ENCODE results near the gene PCDHGA7. TPM values are rescaled to one million over a fixed set of nuclear protein-coding genes. Genes with fewer than 3 reads are reported as not detected.
"Not testable (repeated sequence)": the region's sequence is repeated elsewhere in the genome, so short reads cannot be mapped to it uniquely, and the experiment has no call there.

The PCDHGA7 gene
- total and polyA plus RNA-seq, 11 donors = 1.4 to 14.1 (median 7.5) TPM

- intact Hi-C loops (cut with DNase I) = loop anchor here in 4 of 10 donors (5.0 kb wide), 3 partner anchors 96 to 131 kb away; no protein-coding TSS in a partner anchor
- 23 to 43% (median 26%) methylated on average over 37 of the region's 37 CpGs for WGBS, 4 donors
- H3K27me3 ChIP-seq = peaks cover 0 to 46% (median 0%) of the 10 kb centered on the region in 9 donors
- peaks cover 0 to 26% (median 0%) of the 10 kb centered on the region in 9 donors for H3K36me3 ChIP-seq
- peak in 3 of 4 donors; percentile 19 to 51 (median 49) for ATAC-seq
- peak overlapping the region in 5 of 12 donors; percentile 25 to 67 (median 38) for H3K27ac ChIP-seq
- H3K4me3 ChIP-seq = peak overlapping the region in 11 of 12 donors; percentile 19 to 58 (median 42)
- TF ChIP-seq POLR2A (IDR thresholded peaks at IDR 0.05) = no peak
- TF ChIP-seq, protein P1, sequence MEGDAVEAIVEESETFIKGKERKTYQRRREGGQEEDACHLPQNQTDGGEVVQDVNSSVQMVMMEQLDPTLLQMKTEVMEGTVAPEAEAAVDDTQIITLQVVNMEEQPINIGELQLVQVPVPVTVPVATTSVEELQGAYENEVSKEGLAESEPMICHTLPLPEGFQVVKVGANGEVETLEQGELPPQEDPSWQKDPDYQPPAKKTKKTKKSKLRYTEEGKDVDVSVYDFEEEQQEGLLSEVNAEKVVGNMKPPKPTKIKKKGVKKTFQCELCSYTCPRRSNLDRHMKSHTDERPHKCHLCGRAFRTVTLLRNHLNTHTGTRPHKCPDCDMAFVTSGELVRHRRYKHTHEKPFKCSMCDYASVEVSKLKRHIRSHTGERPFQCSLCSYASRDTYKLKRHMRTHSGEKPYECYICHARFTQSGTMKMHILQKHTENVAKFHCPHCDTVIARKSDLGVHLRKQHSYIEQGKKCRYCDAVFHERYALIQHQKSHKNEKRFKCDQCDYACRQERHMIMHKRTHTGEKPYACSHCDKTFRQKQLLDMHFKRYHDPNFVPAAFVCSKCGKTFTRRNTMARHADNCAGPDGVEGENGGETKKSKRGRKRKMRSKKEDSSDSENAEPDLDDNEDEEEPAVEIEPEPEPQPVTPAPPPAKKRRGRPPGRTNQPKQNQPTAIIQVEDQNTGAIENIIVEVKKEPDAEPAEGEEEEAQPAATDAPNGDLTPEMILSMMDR (IDR thresholded peaks at IDR 0.05) = no peak
- H3K4me1 ChIP-seq = peaks cover 0 to 16% (median 0%) of the 10 kb centered on the region in 12 donors
- H3K9me3 ChIP-seq = peaks cover 0 to 99% (median 41%) of the 10 kb centered on the region in 12 donors
- DNase-seq = no peak
Observed at GRCh38 chr5:141431286-141431685, 48.7 kb downstream of the PCDHGA7 start.

GRCh38 chr5:141432308-141432707, 49.8 kb downstream of the PCDHGA7 start:
- H3K4me3 ChIP-seq, DNase-seq, ATAC-seq, H3K27ac ChIP-seq: not testable (repeated sequence)
- peaks cover 0 to 99% (median 33%) of the 10 kb centered on the region in 12 donors for H3K9me3 ChIP-seq
- peaks cover 0 to 22% (median 0%) of the 10 kb centered on the region in 9 donors for H3K36me3 ChIP-seq
- intact Hi-C loops (cut with DNase I) = loop anchor here in 4 of 10 donors (5.0 kb wide), 3 partner anchors 95 to 130 kb away; no protein-coding TSS in a partner anchor
- WGBS, 4 donors = 20 to 41% (median 41%) methylated on average over 1 to 38 of the region's 38 CpGs
- peaks cover 0 to 16% (median 0%) of the 10 kb centered on the region in 12 donors for H3K4me1 ChIP-seq
- H3K27me3 ChIP-seq = peaks cover 0 to 44% (median 0%) of the 10 kb centered on the region in 9 donors

DNA sequence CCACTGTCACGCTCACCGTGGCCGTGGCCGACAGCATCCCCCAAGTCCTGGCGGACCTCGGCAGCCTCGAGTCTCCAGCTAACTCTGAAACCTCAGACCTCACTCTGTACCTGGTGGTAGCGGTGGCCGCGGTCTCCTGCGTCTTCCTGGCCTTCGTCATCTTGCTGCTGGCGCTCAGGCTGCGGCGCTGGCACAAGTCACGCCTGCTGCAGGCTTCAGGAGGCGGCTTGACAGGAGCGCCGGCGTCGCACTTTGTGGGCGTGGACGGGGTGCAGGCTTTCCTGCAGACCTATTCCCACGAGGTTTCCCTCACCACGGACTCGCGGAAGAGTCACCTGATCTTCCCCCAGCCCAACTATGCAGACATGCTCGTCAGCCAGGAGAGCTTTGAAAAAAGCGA, 50.2 kb downstream of the PCDHGA7 start:
- ATAC-seq, H3K4me3 ChIP-seq, DNase-seq, H3K27ac ChIP-seq: not testable (repeated sequence)
- Histone ChIP-seq H3K27me3 (peaks cover 0 to 44% (median 0%) of the 10 kb centered on the region in 9 donors), H3K4me1 (peaks cover 0 to 16% (median 0%) of the 10 kb centered on the region in 12 donors), H3K9me3 (peaks cover 0 to 99% (median 30%) of the 10 kb centered on the region in 12 donors), H3K36me3 (peaks cover 0 to 18% (median 0%) of the 10 kb centered on the region in 9 donors)
- intact Hi-C loops (cut with DNase I) = loop anchor here in 4 of 10 donors (5.0 kb wide), 3 partner anchors 95 to 130 kb away; no protein-coding TSS in a partner anchor
- WGBS, 4 donors = 39 to 56% (median 49%) methylated on average over 14 to 29 of the region's 29 CpGs

DNA sequence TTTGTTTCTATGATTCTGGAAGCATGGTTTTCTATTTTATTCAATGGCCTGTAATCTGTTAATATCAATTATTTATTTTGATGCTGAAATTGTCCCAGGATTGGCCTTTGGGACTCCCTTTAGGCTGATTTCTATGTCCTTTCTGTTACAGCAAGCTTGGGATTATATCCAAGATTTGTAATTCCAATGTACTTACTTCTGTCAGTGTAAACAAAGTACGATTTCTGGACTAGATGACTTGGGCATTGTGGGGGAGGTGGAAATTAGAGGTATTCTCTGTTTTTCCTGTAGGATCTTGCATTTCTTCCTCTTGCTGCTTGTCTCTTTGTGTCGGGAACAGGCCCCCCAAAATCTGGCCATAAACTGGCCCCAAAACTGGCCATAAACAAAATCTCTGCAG, 51.5 kb downstream of the PCDHGA7 start:
- TF ChIP-seq POLR2A (IDR thresholded peaks at IDR 0.05) = no peak
- TF ChIP-seq, protein P1 (IDR thresholded peaks at IDR 0.05) = no peak
- peaks cover 0 to 11% (median 0%) of the 10 kb centered on the region in 9 donors for H3K36me3 ChIP-seq
- peaks cover 0 to 98% (median 22%) of the 10 kb centered on the region in 12 donors for H3K9me3 ChIP-seq
- H3K4me3 ChIP-seq = no peak overlapping the region
- 73 to 86% (median 82%) methylated on average over 2 of the region's 2 CpGs for WGBS, 4 donors
- H3K27ac ChIP-seq = no peak overlapping the region
- intact Hi-C loops (cut with DNase I) = loop anchor here in 4 of 10 donors (5.0 kb wide), 3 partner anchors 93 to 128 kb away; no protein-coding TSS in a partner anchor
- DNase-seq (no peak), ATAC-seq (no peak)
- H3K4me1 ChIP-seq = peaks cover 0 to 16% (median 0%) of the 10 kb centered on the region in 12 donors
- peaks cover 0 to 44% (median 0%) of the 10 kb centered on the region in 9 donors for H3K27me3 ChIP-seq

Other genes with a start within 250 kb of the PCDHGA7 start
Only the 30 nearest of the 36 such genes appear.
- gene PCDHB9, start 195.6 kb upstream of the PCDHGA7 start, total RNA-seq = 1 to 10 TPM in 4 of 9 donors, under 1 TPM in 5; 0.62 to 1.6 (median 0.99) TPM
- gene PCDHB9, start 195.6 kb upstream of the PCDHGA7 start, polyA plus RNA-seq = under 1 TPM; 0.30 to 0.35 TPM
- gene PCDHB10, start 190.4 kb upstream of the PCDHGA7 start, total RNA-seq = 1 to 10 TPM in 4 of 9 donors, under 1 TPM in 5; 0.35 to 1.4 (median 0.91) TPM
- under 1 TPM; 0.28 to 0.34 TPM for gene PCDHB10, start 190.4 kb upstream of the PCDHGA7 start, polyA plus RNA-seq
- gene PCDHB11, start 183.1 kb upstream of the PCDHGA7 start, total RNA-seq = 1 to 10 TPM in 7 of 9 donors, under 1 TPM in 2; 0.61 to 2.8 (median 1.4) TPM
- under 1 TPM; 0.23 to 0.28 TPM for gene PCDHB11, start 183.1 kb upstream of the PCDHGA7 start, polyA plus RNA-seq
- 1 to 10 TPM in 5 of 9 donors, under 1 TPM in 4; 0.37 to 2.4 (median 1.2) TPM for gene PCDHB12, start 174.0 kb upstream of the PCDHGA7 start, total RNA-seq
- under 1 TPM; 0.27 to 0.58 TPM for gene PCDHB12, start 174.0 kb upstream of the PCDHGA7 start, polyA plus RNA-seq
- gene PCDHB13, start 168.8 kb upstream of the PCDHGA7 start, total RNA-seq = 1 to 10 TPM; 2.5 to 5.9 (median 3.6) TPM
- gene PCDHB13, start 168.8 kb upstream of the PCDHGA7 start, polyA plus RNA-seq = 1 to 10 TPM in 1 of 2 donors, under 1 TPM in 1; 0.99 to 1.5 TPM
- gene PCDHB14, start 159.4 kb upstream of the PCDHGA7 start, total RNA-seq = 1 to 10 TPM; 2.6 to 6.1 (median 4.3) TPM
- gene PCDHB14, start 159.4 kb upstream of the PCDHGA7 start, polyA plus RNA-seq = 1 to 10 TPM in 1 of 2 donors, under 1 TPM in 1; 0.91 to 1.7 TPM
- 1 to 10 TPM; 3.7 to 7.5 (median 4.5) TPM for gene PCDHB15, start 137.3 kb upstream of the PCDHGA7 start, total RNA-seq
- gene PCDHB15, start 137.3 kb upstream of the PCDHGA7 start, polyA plus RNA-seq = 1 to 10 TPM; 1.6 to 2.8 TPM
- gene SLC25A2, start 78.7 kb upstream of the PCDHGA7 start, total RNA-seq = not detected
- gene SLC25A2, start 78.7 kb upstream of the PCDHGA7 start, polyA plus RNA-seq = not detected
- 100 to 1,000 TPM in 4 of 9 donors, 10 to 100 TPM in 5; 73.9 to 107 (median 99.9) TPM for gene TAF7, start 62.0 kb upstream of the PCDHGA7 start, total RNA-seq
- gene TAF7, start 62.0 kb upstream of the PCDHGA7 start, polyA plus RNA-seq = 100 to 1,000 TPM in 1 of 2 donors, 10 to 100 TPM in 1; 47.2 to 159 TPM
- 1 to 10 TPM; 2.1 to 4.9 (median 3.5) TPM for gene PCDHGA1, start 52.2 kb upstream of the PCDHGA7 start, total RNA-seq
- 1 to 10 TPM; 1.3 to 1.4 TPM for gene PCDHGA1, start 52.2 kb upstream of the PCDHGA7 start, polyA plus RNA-seq
- 10 to 100 TPM in 6 of 9 donors, 1 to 10 TPM in 3; 5.8 to 15.1 (median 10.7) TPM for gene PCDHGA2, start 44.0 kb upstream of the PCDHGA7 start, total RNA-seq
- gene PCDHGA2, start 44.0 kb upstream of the PCDHGA7 start, polyA plus RNA-seq = 1 to 10 TPM; 2.7 to 3.6 TPM
- 10 to 100 TPM in 8 of 9 donors, 1 to 10 TPM in 1; 7.6 to 27.2 (median 14.7) TPM for gene PCDHGA3, start 38.9 kb upstream of the PCDHGA7 start, total RNA-seq
- 1 to 10 TPM; 3.5 to 5.9 TPM for gene PCDHGA3, start 38.9 kb upstream of the PCDHGA7 start, polyA plus RNA-seq
- gene PCDHGB1, start 32.6 kb upstream of the PCDHGA7 start, total RNA-seq = 10 to 100 TPM in 4 of 9 donors, 1 to 10 TPM in 5; 4.4 to 11.9 (median 8.6) TPM
- gene PCDHGB1, start 32.6 kb upstream of the PCDHGA7 start, polyA plus RNA-seq = 1 to 10 TPM in 1 of 2 donors, under 1 TPM in 1; 0.85 to 5.9 TPM
- 10 to 100 TPM in 5 of 9 donors, 1 to 10 TPM in 4; 5.1 to 13.7 (median 11.0) TPM for gene PCDHGA4, start 27.7 kb upstream of the PCDHGA7 start, total RNA-seq
- gene PCDHGA4, start 27.7 kb upstream of the PCDHGA7 start, polyA plus RNA-seq = 1 to 10 TPM; 2.5 to 5.1 TPM
- gene PCDHGB2, start 22.7 kb upstream of the PCDHGA7 start, total RNA-seq = 10 to 100 TPM in 5 of 9 donors, 1 to 10 TPM in 4; 4.4 to 13.8 (median 10.4) TPM
- gene PCDHGB2, start 22.7 kb upstream of the PCDHGA7 start, polyA plus RNA-seq = 1 to 10 TPM; 2.1 to 3.9 TPM
- gene PCDHGA5, start 18.6 kb upstream of the PCDHGA7 start, total RNA-seq = 1 to 10 TPM; 2.9 to 9.6 (median 7.2) TPM
- gene PCDHGA5, start 18.6 kb upstream of the PCDHGA7 start, polyA plus RNA-seq = 1 to 10 TPM; 1.5 to 4.4 TPM
- gene PCDHGB3, start 12.5 kb upstream of the PCDHGA7 start, total RNA-seq = 10 to 100 TPM in 4 of 9 donors, 1 to 10 TPM in 5; 4.0 to 14.9 (median 9.8) TPM
- 1 to 10 TPM; 1.7 to 5.4 TPM for gene PCDHGB3, start 12.5 kb upstream of the PCDHGA7 start, polyA plus RNA-seq
- 10 to 100 TPM in 1 of 9 donors, 1 to 10 TPM in 8; 3.6 to 10.3 (median 7.7) TPM for gene PCDHGA6, start 8.9 kb upstream of the PCDHGA7 start, total RNA-seq
- gene PCDHGA6, start 8.9 kb upstream of the PCDHGA7 start, polyA plus RNA-seq = 1 to 10 TPM; 2.2 to 6.7 TPM
- 10 to 100 TPM in 2 of 9 donors, 1 to 10 TPM in 7; 4.5 to 11.9 (median 7.3) TPM for gene PCDHGB4, start 5.0 kb downstream of the PCDHGA7 start, total RNA-seq
- gene PCDHGB4, start 5.0 kb downstream of the PCDHGA7 start, polyA plus RNA-seq = 1 to 10 TPM; 2.0 to 3.8 TPM
- 10 to 100 TPM in 3 of 9 donors, 1 to 10 TPM in 6; 4.7 to 14.6 (median 8.1) TPM for gene PCDHGA8, start 9.9 kb downstream of the PCDHGA7 start, total RNA-seq
- 1 to 10 TPM in 1 of 2 donors, under 1 TPM in 1; 0.76 to 3.8 TPM for gene PCDHGA8, start 9.9 kb downstream of the PCDHGA7 start, polyA plus RNA-seq
- gene PCDHGB5, start 15.2 kb downstream of the PCDHGA7 start, total RNA-seq = 10 to 100 TPM in 3 of 9 donors, 1 to 10 TPM in 6; 5.9 to 15.5 (median 9.9) TPM
- 1 to 10 TPM; 4.4 to 5.1 TPM for gene PCDHGB5, start 15.2 kb downstream of the PCDHGA7 start, polyA plus RNA-seq
- 1 to 10 TPM; 2.3 to 9.6 (median 5.3) TPM for gene PCDHGA9, start 20.0 kb downstream of the PCDHGA7 start, total RNA-seq
- gene PCDHGA9, start 20.0 kb downstream of the PCDHGA7 start, polyA plus RNA-seq = 1 to 10 TPM; 1.3 to 5.5 TPM
- gene PCDHGB6, start 25.3 kb downstream of the PCDHGA7 start, total RNA-seq = 10 to 100 TPM in 1 of 9 donors, 1 to 10 TPM in 8; 4.1 to 10.4 (median 6.5) TPM
- gene PCDHGB6, start 25.3 kb downstream of the PCDHGA7 start, polyA plus RNA-seq = 1 to 10 TPM; 2.3 to 4.5 TPM
- gene PCDHGA10, start 30.2 kb downstream of the PCDHGA7 start, total RNA-seq = 10 to 100 TPM in 1 of 9 donors, 1 to 10 TPM in 8; 3.3 to 11.3 (median 6.1) TPM
- 1 to 10 TPM; 1.1 to 3.1 TPM for gene PCDHGA10, start 30.2 kb downstream of the PCDHGA7 start, polyA plus RNA-seq
- gene PCDHGB7, start 34.9 kb downstream of the PCDHGA7 start, total RNA-seq = 10 to 100 TPM in 5 of 9 donors, 1 to 10 TPM in 4; 5.1 to 15.0 (median 11.1) TPM
- 1 to 10 TPM; 3.3 to 4.8 TPM for gene PCDHGB7, start 34.9 kb downstream of the PCDHGA7 start, polyA plus RNA-seq
- gene PCDHGA11, start 38.3 kb downstream of the PCDHGA7 start, total RNA-seq = 1 to 10 TPM; 2.8 to 9.0 (median 5.3) TPM
- 1 to 10 TPM; 1.8 to 5.0 TPM for gene PCDHGA11, start 38.3 kb downstream of the PCDHGA7 start, polyA plus RNA-seq
- 10 to 100 TPM in 1 of 9 donors, 1 to 10 TPM in 8; 3.2 to 15.5 (median 7.3) TPM for gene PCDHGA12, start 47.8 kb downstream of the PCDHGA7 start, total RNA-seq
- gene PCDHGA12, start 47.8 kb downstream of the PCDHGA7 start, polyA plus RNA-seq = 1 to 10 TPM; 3.2 to 5.0 TPM
- gene PCDHGC3, start 93.2 kb downstream of the PCDHGA7 start, total RNA-seq = 10 to 100 TPM; 12.3 to 32.5 (median 18.4) TPM
- 10 to 100 TPM; 23.3 to 34.8 TPM for gene PCDHGC3, start 93.2 kb downstream of the PCDHGA7 start, polyA plus RNA-seq
- 10 to 100 TPM in 1 of 9 donors, 1 to 10 TPM in 8; 1.7 to 10.4 (median 2.9) TPM for gene PCDHGC4, start 102.3 kb downstream of the PCDHGA7 start, total RNA-seq
- gene PCDHGC4, start 102.3 kb downstream of the PCDHGA7 start, polyA plus RNA-seq = 1 to 10 TPM in 1 of 2 donors, under 1 TPM in 1; 0.39 to 4.2 TPM
- gene PCDHGC5, start 106.3 kb downstream of the PCDHGA7 start, total RNA-seq = 1 to 10 TPM; 1.5 to 5.4 (median 3.0) TPM
- 1 to 10 TPM in 1 of 2 donors, under 1 TPM in 1; 0.72 to 5.4 TPM for gene PCDHGC5, start 106.3 kb downstream of the PCDHGA7 start, polyA plus RNA-seq

Measured in heart left ventricle (tissue), 16 donors.